GM21526 (cell line): Measurements from ENCODE around the gene ZBTB48.

Experiments
- ATAC-seq: cut with Tn5 transposase; IDR thresholded peaks from one replicate; pipeline ENCODE4 v1.9.1; 2021; ENCODE audit warnings: moderate library complexity; ENCODE audit not compliant: unreplicated experiment, low FRiP score

The ZBTB48 gene

GRCh38 chr1:6572653-6573383, 7.0 kb upstream of the ZBTB48 start:
- ATAC-seq, result no peak

GRCh38 chr1:6574025-6574620, 5.7 kb upstream of the ZBTB48 start:
- no peak for ATAC-seq

- no peak for ATAC-seq
These were observed 5.0 kb upstream of the ZBTB48 start for GRCh38 chr1:6574818-6575217.

GRCh38 chr1:6577831-6578525, 1.8 kb upstream of the ZBTB48 start:
- ATAC-seq, result no peak

GRCh38 chr1:6578624-6579373, 995 bp upstream of the ZBTB48 start:
- no peak for ATAC-seq

GRCh38 chr1:6580119-6580592, 362 bp downstream of the ZBTB48 start:
- no peak for ATAC-seq

GRCh38 chr1:6580593-6581409, 1.0 kb downstream of the ZBTB48 start:
- ATAC-seq, result no peak

GRCh38 chr1:6581561-6582305, 1.9 kb downstream of the ZBTB48 start:
- ATAC-seq, result no peak

GRCh38 chr1:6582370-6582769, 2.6 kb downstream of the ZBTB48 start:
- no peak for ATAC-seq

- ATAC-seq, result no peak
These were observed 4.6 kb downstream of the ZBTB48 start for GRCh38 chr1:6584126-6585080.

GRCh38 chr1:6585081-6585722, 5.4 kb downstream of the ZBTB48 start:
- ATAC-seq, result no peak

GRCh38 chr1:6585841-6586240, 6.0 kb downstream of the ZBTB48 start:
- ATAC-seq, result no peak

- ATAC-seq, result no peak
These were observed 6.6 kb downstream of the ZBTB48 start for GRCh38 chr1:6586404-6586816.

GRCh38 chr1:6587261-6588005, 7.6 kb downstream of the ZBTB48 start:
- no peak for ATAC-seq

GRCh38 chr1:6588128-6588892, 8.5 kb downstream of the ZBTB48 start:
- no peak for ATAC-seq

- no peak for ATAC-seq
These were observed 9.2 kb downstream of the ZBTB48 start for GRCh38 chr1:6588893-6589520.
